IMR-90 (cell line): Measurements from ENCODE around the gene FCMR. TPM values are rescaled to one million over a fixed set of nuclear protein-coding genes. Genes with fewer than 3 reads are reported as not detected.

Experiments
- ATAC-seq: fragments of 200-7000 bp; cut with Tn5 transposase; 2 replicates; pipeline ENCODE4 v1.9.1; 2020; ENCODE audit warnings: low read depth, mild to moderate bottlenecking, moderate library complexity
- BruUV-seq: library from RNA; stranded (reverse); fragments of 400-500 nt; replicated peaks from 2 replicates; lab custom pipeline; 2021; lab: Mats Ljungman, UMichigan
- CTCF ChIA-PET: fragments of 300-600 bp; formaldehyde crosslinking; extraction: SDS; loops from one replicate; lab custom pipeline; 2021; ENCODE audit warnings: antibody characterized with exemption; lab: Yijun Ruan, JAX
- POLR2A ChIA-PET: fragments of 300-600 bp; sonication (Branson Sonifier 250); formaldehyde crosslinking; loops from one replicate; lab custom pipeline; 2022; ENCODE audit warnings: antibody characterized with exemption; ENCODE audit not compliant: unreplicated experiment; lab: Charles Lee
- DNase-seq: peaks from one replicate; pipeline ENCODE4 v3.0.0; 2013
- H2AFZ ChIP-seq: replicated peaks from 2 replicates; pipeline ENCODE3; 2013; ENCODE audit warnings: low read length, mild to moderate bottlenecking; ENCODE audit not compliant: poor library complexity
- H2AK5ac ChIP-seq: 2 replicates; pipeline ENCODE4 v1.6.1; 2013; ENCODE audit warnings: low read depth, low read length, inconsistent platforms
- H2AK9ac ChIP-seq: replicated peaks from 2 replicates; pipeline ENCODE3; 2013; ENCODE audit warnings: mild to moderate bottlenecking, low read depth, low read length, moderate library complexity; ENCODE audit not compliant: poor library complexity
- H2BK120ac ChIP-seq: 2 replicates; pipeline ENCODE4 v1.6.1; 2013; ENCODE audit warnings: low read depth, low read length, inconsistent platforms
- H2BK15ac ChIP-seq: 3 replicates; pipeline ENCODE4 v1.6.1; 2013; ENCODE audit warnings: low read depth, low read length, inconsistent platforms
- H2BK20ac ChIP-seq: 2 replicates; pipeline ENCODE4 v1.6.1; 2013; ENCODE audit warnings: low read depth, mild to moderate bottlenecking, inconsistent platforms, low read length, moderate library complexity
- H2BK5ac ChIP-seq: 2 replicates; pipeline ENCODE4 v1.6.1; 2013; ENCODE audit warnings: mild to moderate bottlenecking, low read depth, low read length, inconsistent platforms; ENCODE audit not compliant: poor library complexity, severe bottlenecking
- H3K14ac ChIP-seq: replicated peaks from 2 replicates; pipeline ENCODE4 v1.6.1; 2013; ENCODE audit warnings: low read depth, low read length, inconsistent platforms
- H3K18ac ChIP-seq: 2 replicates; pipeline ENCODE4 v1.6.1; 2013; ENCODE audit warnings: low read depth, low read length, control low read depth
- H3K23ac ChIP-seq: 2 replicates; pipeline ENCODE4 v1.6.1; 2013; ENCODE audit warnings: low read depth, low read length, inconsistent platforms
- H3K27ac ChIP-seq: 2 replicates; pipeline ENCODE4 v1.5.1; 2013; ENCODE audit warnings: mild to moderate bottlenecking, control low read depth, low read length; ENCODE audit not compliant: insufficient read depth
- H3K27me3 ChIP-seq: 2 replicates; pipeline ENCODE4 v1.6.1; 2013; ENCODE audit warnings: low read length; ENCODE audit not compliant: control insufficient read depth, insufficient read depth
- H3K36me3 ChIP-seq: 2 replicates; pipeline ENCODE4 v1.6.1; 2013; ENCODE audit warnings: low read length, mixed read lengths; ENCODE audit not compliant: control insufficient read depth, insufficient read depth
- H3K4ac ChIP-seq: 2 replicates; pipeline ENCODE4 v1.6.1; 2013; ENCODE audit warnings: low read depth, low read length, inconsistent platforms
- H3K4me1 ChIP-seq: 2 replicates; pipeline ENCODE4 v1.6.1; 2013; ENCODE audit warnings: low read length, mixed read lengths; ENCODE audit not compliant: control insufficient read depth, insufficient read depth
- H3K4me2 ChIP-seq: 2 replicates; pipeline ENCODE4 v1.6.1; 2013; ENCODE audit warnings: low read depth, mild to moderate bottlenecking, control low read depth, low read length, moderate library complexity
- H3K4me3 ChIP-seq: 2 replicates; pipeline ENCODE4 v1.5.1; 2013; ENCODE audit warnings: low read depth, mild to moderate bottlenecking, control low read depth, low read length, moderate library complexity; ENCODE audit not compliant: insufficient read depth
- H3K56ac ChIP-seq: 2 replicates; pipeline ENCODE4 v1.6.1; 2013; ENCODE audit warnings: low read length, inconsistent platforms; ENCODE audit not compliant: insufficient read depth; ENCODE audit errors: extremely low read depth
- H3K79me1 ChIP-seq, 2 experiments: 2 replicates each; pipeline ENCODE4 v1.6.1; 2013; ENCODE audit warnings: low read length in 2 of 2, inconsistent platforms in 1 of 2, low read depth in 1 of 2
- H3K9ac ChIP-seq: 2 replicates; pipeline ENCODE4 v1.6.1; 2013; ENCODE audit warnings: low read depth, low read length, control low read depth
- H3K9me1 ChIP-seq: 2 replicates; pipeline ENCODE4 v1.6.1; 2013; ENCODE audit warnings: low read length, inconsistent platforms; ENCODE audit not compliant: insufficient read depth
- H3K9me3 ChIP-seq: 2 replicates; pipeline ENCODE4 v1.6.1; 2013; ENCODE audit warnings: low read length; ENCODE audit not compliant: control insufficient read depth, insufficient read depth
- H4K20me1 ChIP-seq: 2 replicates; pipeline ENCODE4 v1.6.1; 2013; ENCODE audit warnings: low read length, inconsistent platforms; ENCODE audit not compliant: insufficient read depth
- H4K5ac ChIP-seq: 2 replicates; pipeline ENCODE4 v1.6.1; 2013; ENCODE audit warnings: mild to moderate bottlenecking, low read depth, low read length, control low read depth
- H4K8ac ChIP-seq, 2 experiments: 2 replicates each; pipeline ENCODE4 v1.6.1; 2013; ENCODE audit warnings: low read depth in 2 of 2, low read length in 2 of 2, control low read depth in 1 of 2, inconsistent platforms in 1 of 2
- H4K91ac ChIP-seq: 2 replicates; pipeline ENCODE4 v1.6.1; 2013; ENCODE audit warnings: low read depth, low read length, inconsistent platforms; ENCODE audit not compliant: insufficient read depth
- ELK1 ChIP-seq: fragments of 150-350 bp; IDR thresholded peaks from 2 replicates; pipeline ENCODE4 v1.6.1; 2016; ENCODE audit warnings: low read depth, mild to moderate bottlenecking, low read length, moderate library complexity, borderline replicate concordance
- WGBS, 2 experiments: methylation state at CpG; one replicate each; pipeline versions ENCODE4 v1.1.5 to v1.1.7; 2013; ENCODE audit warnings: missing lambda C conversion rate in 2 of 2; ENCODE audit not compliant: insufficient read length in 1 of 2; ENCODE audit errors: extremely low coverage in 2 of 2; 5-methylcytosine and 5-hydroxymethylcytosine counted together
- dilution Hi-C: fragments of 300-500 bp; cut with HindIII; formaldehyde crosslinking; loops from one replicate; pipeline ENCODE4 v1.14.3; 2018; ENCODE audit warnings: low sequenced_read_pairs; ENCODE audit not compliant: unreplicated experiment
- in situ Hi-C: fragments of 300-500 bp; cut with MboI; formaldehyde crosslinking; loops from 3 replicates; pipeline ENCODE4 v1.14.3; 2019; ENCODE audit warnings: low sequenced_read_pairs, inconsistent platforms, mixed read lengths
- intact Hi-C: fragments of 100-400 bp; cut with micrococcal nuclease; formaldehyde crosslinking; loops from 2 replicates; pipeline ENCODE4 v1.10.0; 2022
- polyA plus RNA-seq, 3 experiments: library from polyadenylated mRNA; depleted of rRNA; stranded (reverse); fragments of >200 nt; gene quantifications; 2 replicates each; pipeline ENCODE4 v1.2.3, GENCODE V29; 2012; ENCODE audit warnings: low replicate concordance in 1 of 3
- total RNA-seq: library from RNA; depleted of rRNA; stranded (reverse); fragments of >200 nt; gene quantifications from 2 replicates; pipeline ENCODE4 v1.2.3, GENCODE V29; 2012

FCMR gene
- total and polyA plus RNA-seq, 2 of the 4 experiments (the other 2 are of a cell fraction): 0.09 TPM; not detected in 1

- H2AK9ac ChIP-seq: no peak overlapping the region
- no peaks in the 10 kb centered on the region for H3K79me1 ChIP-seq
- no peaks in the 10 kb centered on the region for H4K20me1 ChIP-seq
- in situ Hi-C loops: loop anchor here (10.0 kb wide), 2 partner anchors 301 to 431 kb away; partner anchors contain the start of gene EIF2D
- H3K18ac ChIP-seq: no peak overlapping the region
- no peak overlapping the region for H3K4ac ChIP-seq
- no peak for TF ChIP-seq ELK1
- H3K9ac ChIP-seq: no peak overlapping the region
- no peak overlapping the region for H4K91ac ChIP-seq
- H3K9me3 ChIP-seq: no peaks in the 10 kb centered on the region
- H3K4me2 ChIP-seq: no peak overlapping the region
- H3K23ac ChIP-seq: no peak overlapping the region
- ATAC-seq: no peak
- H4K5ac ChIP-seq: no peak overlapping the region
- no peak overlapping the region for H2BK15ac ChIP-seq
- no peak overlapping the region for H2AK5ac ChIP-seq
- CTCF ChIA-PET: interaction anchor here (0.8 to 1.4 kb wide), 2 partner anchors 106 to 182 kb away, joined by 3 to 4 read pairs; no protein-coding TSS in a partner anchor
- H2AFZ ChIP-seq: no peak overlapping the region
- dilution Hi-C loops: no loop called here
- no peak overlapping the region for H3K27ac ChIP-seq
- H3K27me3 ChIP-seq: peaks cover 36% of the 10 kb centered on the region
- no peak overlapping the region for H2BK120ac ChIP-seq
- H3K4me3 ChIP-seq: no peak overlapping the region
- no peak overlapping the region for H2BK20ac ChIP-seq
- H3K9me1 ChIP-seq: no peaks in the 10 kb centered on the region
- WGBS, 2 experiments: no CpG with 5 or more reads among the region's 8 CpGs
- H2BK5ac ChIP-seq: no peak overlapping the region
- no peaks in the 10 kb centered on the region for H3K36me3 ChIP-seq
- intact Hi-C loops: loop anchor here (10.0 kb wide), 2 partner anchors 159 to 489 kb away; no protein-coding TSS in a partner anchor
- BruUV-seq: no TSS peak
- H3K14ac ChIP-seq: no peak overlapping the region
- no peaks in the 10 kb centered on the region for H3K4me1 ChIP-seq
- H3K56ac ChIP-seq: no peak overlapping the region
- POLR2A ChIA-PET: no interaction called here
- no peak overlapping the region for H4K8ac ChIP-seq
- DNase-seq: no peak
Measured at GRCh38 chr1:206916000-206916709, 5.6 kb downstream of the FCMR start.
